Measurements from ENCODE around the gene AQP5. TPM values are rescaled to one million over a fixed set of nuclear protein-coding genes. Genes with fewer than 3 reads are reported as not detected.

Gene AQP5
- total and polyA plus RNA-seq, 11 donors = 0.20 to 0.78 (median 0.51) TPM; not detected in 4

GRCh38 chr12:49953151-49953550 lies 8.5 kb upstream of the AQP5 start:
- H3K4me1 ChIP-seq = peaks cover 0 to 26% (median 0%) of the 10 kb centered on the region in 12 donors
- no peak overlapping the region for H3K4me3 ChIP-seq
- ATAC-seq (no peak), DNase-seq (no peak)
- intact Hi-C loops (cut with DNase I) = loop anchor here in 2 of 10 donors (5.0 to 10.0 kb wide), 2 partner anchors 158 to 176 kb away; no protein-coding TSS in a partner anchor
- H3K9me3 ChIP-seq = no peaks in the 10 kb centered on the region
- H3K36me3 ChIP-seq = no peaks in the 10 kb centered on the region
- H3K27ac ChIP-seq = no peak overlapping the region
- WGBS, 4 donors = 87 to 93% (median 91%) methylated on average over 3 to 4 of the region's 4 CpGs
- TF ChIP-seq POLR2A (IDR thresholded peaks at IDR 0.05) (no peak), CTCF (IDR thresholded peaks at IDR 0.05) (no peak)
- H3K27me3 ChIP-seq = peaks cover 0 to 49% (median 10%) of the 10 kb centered on the region in 9 donors

GRCh38 chr12:49953961-49954846 lies 7.5 kb upstream of the AQP5 start:
- intact Hi-C loops (cut with DNase I) = loop anchor here in 2 of 10 donors (5.0 to 10.0 kb wide), 2 partner anchors 159 to 177 kb away; no protein-coding TSS in a partner anchor
- 77 to 83% (median 78%) methylated on average over 18 to 21 of the region's 21 CpGs for WGBS, 4 donors
- peaks cover 0 to 19% (median 0%) of the 10 kb centered on the region in 12 donors for H3K4me1 ChIP-seq
- no peaks in the 10 kb centered on the region for H3K9me3 ChIP-seq
- no peak for ATAC-seq
- H3K27ac ChIP-seq = no peak overlapping the region
- no peak for DNase-seq
- peaks cover 0 to 60% (median 10%) of the 10 kb centered on the region in 9 donors for H3K27me3 ChIP-seq
- H3K4me3 ChIP-seq = no peak overlapping the region
- TF ChIP-seq CTCF (IDR thresholded peaks at IDR 0.05) (no peak), POLR2A (IDR thresholded peaks at IDR 0.05) (no peak)
- H3K36me3 ChIP-seq = no peaks in the 10 kb centered on the region

GRCh38 chr12:49954863-49955830 lies 6.5 kb upstream of the AQP5 start:
- peaks cover 0 to 18% (median 1%) of the 10 kb centered on the region in 12 donors for H3K4me1 ChIP-seq
- DNase-seq = no peak
- no peaks in the 10 kb centered on the region for H3K36me3 ChIP-seq
- peak in 1 of 4 donors; percentile 36 for ATAC-seq
- intact Hi-C loops (cut with DNase I) = loop anchor here in 2 of 10 donors (5.0 to 10.0 kb wide), 2 partner anchors 160 to 178 kb away; no protein-coding TSS in a partner anchor
- H3K27me3 ChIP-seq = peaks cover 0 to 68% (median 12%) of the 10 kb centered on the region in 9 donors
- H3K27ac ChIP-seq = no peak overlapping the region
- no peak for TF ChIP-seq CTCF (IDR thresholded peaks at IDR 0.05)
- TF ChIP-seq POLR2A (IDR thresholded peaks at IDR 0.05) = no peak
- 32 to 38% (median 34%) methylated on average over 15 to 53 of the region's 53 CpGs for WGBS, 4 donors
- H3K4me3 ChIP-seq = peak overlapping the region in 1 of 12 donors; percentile 4
- H3K9me3 ChIP-seq = no peaks in the 10 kb centered on the region
